NCI-H146 treated with DMSO at 0.1 percent for 48 hours (cell line): Measurements from ENCODE around the gene FAM9A.

ENCODE experiments used
- DNase-seq: peaks from one replicate; lab custom pipeline; 2025; ENCODE audit not compliant: unreplicated experiment; lab: John Stamatoyannopoulos, UW

FAM9A gene

DNA sequence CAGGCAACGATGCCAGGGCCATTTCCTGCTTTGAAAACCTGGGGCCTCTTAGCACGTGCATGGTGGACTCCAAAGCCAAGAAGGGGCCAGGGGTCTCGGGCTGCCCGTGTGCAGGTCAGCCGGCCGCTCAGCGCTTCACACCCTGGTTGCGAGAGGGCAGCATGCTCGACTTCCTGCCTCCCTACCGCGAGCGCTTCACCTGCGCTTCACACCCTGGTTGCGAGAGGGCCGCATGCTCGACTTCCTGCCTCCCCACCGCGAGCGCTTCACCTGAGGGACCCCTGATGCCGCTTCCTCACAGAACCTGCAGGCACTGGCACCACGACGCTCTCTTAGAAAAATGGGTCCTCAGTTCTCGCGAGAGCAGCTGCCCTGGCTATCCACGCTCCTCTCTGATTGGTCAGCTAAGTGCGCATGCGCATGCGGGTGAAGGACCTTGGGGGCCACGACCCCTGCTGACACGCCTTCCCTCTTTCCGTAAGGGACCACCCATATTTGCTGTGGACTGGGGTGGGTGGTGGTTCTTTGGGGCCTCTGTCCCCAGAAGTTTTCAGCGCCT lies at the start of gene FAM9A:
Gene FAM9A (minus strand): TSS at position 343 of the 559 bp plus-strand sequence. CDS start 1,212 bp downstream, outside the sequence.
- no peak for DNase-seq

DNA sequence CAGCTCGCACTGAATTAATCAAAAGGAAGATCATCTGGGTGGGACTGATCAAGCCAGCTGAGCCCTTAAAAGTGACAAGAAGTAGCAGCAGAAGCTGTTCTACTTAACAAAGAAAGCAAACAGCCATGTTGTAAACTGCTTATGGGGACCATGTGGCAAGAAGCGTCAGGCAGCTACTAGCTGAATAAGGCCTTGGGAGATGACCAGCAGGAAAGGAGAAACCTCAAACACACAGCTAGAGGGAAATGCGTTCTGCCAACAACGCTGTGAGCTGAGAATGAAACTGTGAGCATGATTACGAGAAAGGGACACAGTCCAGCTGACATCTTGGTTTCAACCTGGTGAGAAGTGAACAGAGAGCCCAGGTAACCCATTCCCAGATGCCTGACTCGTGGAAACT lies 49.3 kb upstream of the FAM9A start:
- DNase-seq, result no peak

DNA sequence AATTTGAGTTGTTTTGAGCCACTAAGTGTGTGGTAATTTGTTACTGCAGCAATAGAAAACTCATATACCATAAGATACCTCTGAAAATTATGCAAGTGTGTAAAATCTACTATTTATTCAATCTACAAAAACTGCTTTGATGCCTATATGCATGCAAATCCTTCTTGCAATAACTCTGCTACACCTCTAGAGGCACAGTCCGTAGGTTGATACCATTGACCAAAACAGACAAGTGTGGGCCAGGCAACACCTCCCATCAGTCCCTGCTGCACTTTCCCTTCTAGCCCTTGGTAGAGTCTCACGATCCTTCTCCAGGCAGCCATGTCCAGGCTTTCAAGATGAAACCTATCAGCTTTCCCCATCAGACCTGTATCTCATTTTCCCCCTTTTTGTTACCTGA lies 48.8 kb upstream of the FAM9A start:
- DNase-seq, result no peak

DNA sequence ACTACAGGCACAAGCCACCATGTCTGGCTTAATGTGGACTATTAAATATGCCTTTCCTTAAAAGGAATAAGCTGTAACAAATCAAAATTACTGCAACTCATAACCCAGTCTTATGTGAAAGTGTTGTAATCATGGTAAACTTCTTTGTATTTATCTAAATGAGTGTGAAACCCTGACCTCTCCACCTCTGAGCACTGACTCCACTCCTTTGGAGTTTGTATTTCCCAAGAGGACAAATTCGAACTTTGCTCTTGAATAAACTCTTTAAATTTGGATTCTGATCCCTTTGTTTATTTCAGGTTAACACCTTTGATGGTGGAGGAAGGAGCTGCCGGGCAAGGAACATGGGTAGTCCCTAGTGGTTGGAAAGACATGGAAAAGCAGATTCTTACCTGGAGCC lies 48.3 kb upstream of the FAM9A start:
- no peak for DNase-seq

DNA sequence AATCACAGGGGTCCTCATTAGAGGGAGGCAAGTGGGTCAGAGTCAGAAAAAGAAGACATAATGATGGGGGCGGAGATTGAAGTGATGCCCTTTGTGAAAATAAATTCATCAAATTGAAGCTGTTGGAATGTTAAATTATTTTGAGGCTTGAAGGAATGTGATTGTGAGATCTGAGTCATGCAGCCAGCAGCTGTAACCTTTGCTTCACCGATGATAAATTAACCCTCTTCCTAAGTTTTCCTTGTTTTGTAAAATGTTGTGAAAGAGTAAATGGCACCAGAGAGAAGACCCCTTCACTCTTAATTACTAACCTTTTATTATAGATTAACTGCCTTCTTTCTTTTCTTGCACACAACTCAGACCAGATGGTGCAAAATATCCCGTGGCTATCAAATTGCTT lies 47.7 kb upstream of the FAM9A start:
- no peak for DNase-seq

DNA sequence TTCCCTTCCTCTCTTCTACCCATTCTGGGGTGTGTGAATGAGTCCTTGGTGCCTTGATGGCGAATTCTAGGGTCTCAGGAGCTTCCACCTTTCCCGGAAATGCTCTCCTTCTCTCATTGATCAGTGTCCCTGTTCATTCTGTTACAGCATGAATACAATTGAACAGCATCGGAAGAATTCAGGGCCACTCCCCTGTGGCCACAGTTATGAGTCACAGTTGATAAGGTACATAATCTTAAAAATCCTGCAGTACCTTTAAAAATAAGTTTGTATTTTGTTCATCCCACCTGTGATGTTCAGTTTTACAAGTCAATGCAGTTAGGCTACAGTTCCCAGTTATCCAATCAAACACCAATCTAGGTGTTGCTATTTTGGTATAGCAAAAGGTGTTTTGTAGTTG lies 47.3 kb upstream of the FAM9A start:
- no peak for DNase-seq

DNA sequence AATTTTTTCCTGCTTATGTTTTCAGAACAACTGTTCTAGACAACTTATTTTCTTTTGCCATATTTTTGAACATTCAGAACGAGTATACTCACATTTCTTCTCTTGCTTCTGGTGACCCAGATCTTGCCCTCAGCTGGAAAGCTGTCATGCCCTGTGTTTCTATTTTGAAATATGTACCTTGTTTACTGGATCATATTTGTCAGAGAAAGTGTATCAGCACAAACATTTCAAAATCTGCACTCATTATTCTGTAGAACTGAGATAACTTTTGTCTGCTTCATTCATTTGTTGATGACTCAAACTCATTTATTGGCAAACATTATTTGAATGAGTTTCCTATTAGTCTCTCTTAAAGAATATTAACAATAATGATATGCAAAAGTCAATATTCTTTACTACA lies 46.2 kb upstream of the FAM9A start:
- no peak for DNase-seq

DNA sequence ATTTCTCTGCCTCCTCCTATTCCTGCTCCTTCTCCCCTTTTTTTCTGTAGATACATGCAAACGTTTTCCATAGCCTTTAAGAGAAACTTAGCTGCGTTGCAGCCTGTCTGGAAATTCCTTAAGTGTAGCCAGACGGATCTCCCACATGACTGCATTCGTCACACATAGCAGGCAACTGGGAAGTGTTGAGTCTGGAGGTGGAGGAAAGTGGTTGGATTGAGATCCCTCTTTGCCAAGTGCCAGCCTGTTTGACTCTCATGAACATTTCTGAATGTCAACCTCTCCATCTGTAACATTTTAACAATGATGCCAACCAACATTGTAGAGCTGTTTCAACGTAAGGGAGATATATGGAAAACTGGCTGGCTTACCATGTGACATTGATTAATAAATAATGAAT lies 45.1 kb upstream of the FAM9A start:
- DNase-seq, result no peak

DNA sequence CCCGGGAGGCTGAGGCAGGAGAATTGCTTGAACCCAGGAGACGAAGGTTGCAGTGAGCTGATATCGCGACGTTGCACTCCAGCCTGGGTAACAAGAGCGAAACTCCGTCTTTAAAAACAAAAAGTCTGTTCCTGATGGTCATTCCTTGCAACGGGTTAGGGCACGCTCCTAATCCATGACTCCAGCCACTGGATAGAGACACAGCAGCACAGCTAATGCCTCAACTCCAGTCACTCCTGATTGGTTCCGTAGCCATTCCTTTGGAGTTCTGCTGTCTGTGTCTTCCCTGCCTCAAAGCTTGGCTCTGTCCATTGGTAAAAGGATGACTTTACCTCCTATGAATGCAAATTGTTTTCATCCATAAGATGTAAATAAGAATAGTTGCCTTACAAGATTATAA lies 44.3 kb upstream of the FAM9A start:
- DNase-seq, result no peak

DNA sequence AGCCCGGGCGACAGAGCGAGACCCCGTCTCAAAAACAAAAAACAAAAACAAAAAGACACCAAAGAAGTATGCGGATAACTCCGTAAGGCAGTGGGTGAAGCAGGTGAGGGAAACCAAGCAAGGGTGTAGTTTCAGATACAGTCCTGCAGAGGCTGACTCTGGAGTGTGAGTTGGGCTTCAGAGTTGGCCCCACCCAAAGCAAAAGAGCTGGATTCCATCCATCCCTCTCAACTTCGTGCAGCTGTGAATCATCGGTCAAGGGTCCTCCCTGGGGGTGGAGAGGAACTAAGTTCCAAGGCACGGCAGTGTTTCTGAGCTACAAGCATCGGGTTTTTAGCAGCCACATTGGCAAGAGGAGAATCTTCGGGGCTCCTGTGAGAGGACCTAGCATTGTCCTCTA lies 43.9 kb upstream of the FAM9A start:
- DNase-seq, result no peak

DNA sequence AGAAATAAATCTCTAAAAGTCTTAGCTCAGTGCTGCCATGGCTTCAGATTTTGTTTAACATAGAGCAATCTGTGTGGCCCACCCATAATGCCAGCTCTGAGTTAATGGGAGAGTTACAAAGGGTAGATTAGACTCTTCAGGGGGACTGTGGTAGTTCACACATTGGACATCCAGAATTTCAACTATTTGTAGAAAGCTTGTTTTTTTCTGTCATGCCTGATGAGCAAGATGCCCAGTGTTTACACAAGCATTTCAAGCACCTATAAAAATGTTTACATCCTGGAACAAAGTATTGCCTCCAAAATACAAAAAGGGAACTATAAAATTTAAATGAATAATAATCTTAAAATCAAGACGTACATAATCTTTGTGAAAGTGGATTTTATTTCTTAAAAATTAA lies 43.0 kb upstream of the FAM9A start:
- no peak for DNase-seq

DNA sequence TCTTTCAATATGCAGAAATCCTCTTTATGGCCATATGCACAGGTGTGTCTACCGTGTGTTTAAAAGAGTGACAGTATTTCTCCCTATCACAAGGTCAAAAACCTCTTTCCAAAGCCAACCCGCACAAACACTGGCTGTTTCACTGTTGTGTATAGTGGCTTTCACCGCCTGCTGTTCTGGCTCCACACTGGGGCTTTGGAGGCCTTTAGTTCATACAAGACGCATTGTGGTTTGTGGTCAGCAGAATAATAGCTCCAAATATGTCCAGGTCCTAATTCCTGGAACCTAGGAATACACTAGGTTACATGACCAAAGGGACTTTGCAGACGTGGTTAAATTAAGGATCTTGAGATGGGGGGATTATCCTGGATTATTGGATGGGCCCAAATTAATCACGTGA lies 40.7 kb upstream of the FAM9A start:
- no peak for DNase-seq

DNA sequence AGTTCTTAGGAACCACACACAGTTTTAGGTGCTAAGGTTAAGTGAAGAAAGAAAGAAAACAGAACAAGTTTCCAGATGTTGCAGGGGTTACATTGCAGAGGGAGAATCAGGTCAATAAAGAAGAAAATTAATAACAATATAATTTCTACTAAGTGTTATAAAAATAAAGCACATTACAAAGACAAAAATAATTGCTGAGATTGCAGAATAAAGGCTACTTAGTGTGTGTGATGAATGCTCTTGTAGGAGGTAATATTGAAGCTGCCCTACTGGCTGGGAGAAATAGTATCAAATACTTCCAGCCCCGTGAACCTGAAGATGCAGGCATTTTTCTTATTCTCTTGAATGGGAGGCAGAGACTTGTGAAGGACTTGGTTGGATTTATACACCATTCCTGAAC lies 33.2 kb upstream of the FAM9A start:
- DNase-seq, result no peak

DNA sequence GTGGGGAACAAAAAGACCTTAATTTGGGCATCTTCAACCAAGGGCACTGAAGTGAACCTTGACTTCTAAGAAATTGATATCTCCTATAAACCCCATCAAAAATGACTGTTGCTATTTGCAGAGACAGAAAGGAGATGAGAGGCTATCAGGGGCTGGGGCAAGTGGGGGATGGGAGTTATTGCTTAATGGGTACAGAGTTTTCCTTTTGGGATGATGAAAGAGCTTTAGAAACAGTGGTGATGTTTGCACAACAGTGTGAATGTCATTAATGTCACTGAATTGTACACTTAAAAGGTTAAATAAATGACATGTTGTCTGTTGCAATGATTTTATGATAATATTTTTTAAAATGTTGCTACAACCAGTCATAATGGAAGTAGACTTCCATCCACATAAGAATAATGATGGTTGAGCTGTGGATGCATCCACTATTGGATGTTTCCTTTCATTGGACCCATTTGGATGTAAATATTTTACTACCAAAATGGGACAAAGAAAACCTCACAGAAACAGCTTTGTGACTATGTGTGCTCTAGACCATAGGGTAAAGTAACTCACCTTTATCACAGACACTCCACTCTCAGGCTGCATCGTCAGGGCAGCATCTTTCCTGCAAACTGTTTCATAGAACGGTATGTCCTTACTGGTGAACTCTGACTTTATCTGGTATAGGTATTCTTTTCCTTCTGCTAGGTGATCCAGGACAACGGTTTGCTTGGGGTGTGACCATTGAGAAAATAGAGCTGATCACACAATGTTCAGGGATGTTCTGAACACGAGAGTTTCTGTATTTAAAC lies 31.6 kb upstream of the FAM9A start:
- no peak for DNase-seq

DNA sequence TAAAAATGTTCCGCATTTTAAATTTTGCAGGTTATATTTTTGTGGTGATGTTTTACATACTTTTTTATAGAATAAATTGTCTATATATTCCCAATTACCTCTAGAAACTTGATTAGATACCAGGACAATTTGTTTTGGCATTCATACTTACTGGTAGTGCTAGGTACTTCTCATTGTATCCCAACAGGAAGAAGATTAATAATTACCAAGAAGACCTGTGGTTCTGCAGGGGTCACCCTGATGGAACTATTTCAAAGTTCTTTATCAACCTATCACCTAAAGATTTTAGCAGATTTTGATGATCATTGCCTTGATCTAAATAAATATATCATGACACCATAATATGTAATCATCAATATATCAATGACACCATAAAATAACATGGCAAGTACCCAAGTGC lies 22.5 kb upstream of the FAM9A start:
- DNase-seq, result no peak

DNA sequence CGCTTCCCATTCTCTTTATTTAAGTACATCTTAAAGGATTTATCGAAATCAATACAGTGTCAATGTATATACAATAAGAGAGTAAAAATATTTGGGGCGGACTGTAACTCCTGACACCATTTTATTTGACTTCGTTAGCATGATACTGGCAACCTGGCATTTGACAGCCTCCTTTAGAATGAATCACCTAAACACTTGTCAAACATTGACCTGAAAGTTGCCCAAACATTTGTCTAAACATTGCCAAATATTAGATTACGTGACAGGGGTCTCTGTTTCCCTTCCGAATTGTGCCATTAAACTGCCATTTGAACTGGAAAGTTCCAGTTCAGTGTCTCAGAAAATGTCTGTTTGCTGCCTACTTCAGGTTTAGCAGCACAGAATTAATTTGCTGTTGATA lies 20.8 kb upstream of the FAM9A start:
- no peak for DNase-seq

DNA sequence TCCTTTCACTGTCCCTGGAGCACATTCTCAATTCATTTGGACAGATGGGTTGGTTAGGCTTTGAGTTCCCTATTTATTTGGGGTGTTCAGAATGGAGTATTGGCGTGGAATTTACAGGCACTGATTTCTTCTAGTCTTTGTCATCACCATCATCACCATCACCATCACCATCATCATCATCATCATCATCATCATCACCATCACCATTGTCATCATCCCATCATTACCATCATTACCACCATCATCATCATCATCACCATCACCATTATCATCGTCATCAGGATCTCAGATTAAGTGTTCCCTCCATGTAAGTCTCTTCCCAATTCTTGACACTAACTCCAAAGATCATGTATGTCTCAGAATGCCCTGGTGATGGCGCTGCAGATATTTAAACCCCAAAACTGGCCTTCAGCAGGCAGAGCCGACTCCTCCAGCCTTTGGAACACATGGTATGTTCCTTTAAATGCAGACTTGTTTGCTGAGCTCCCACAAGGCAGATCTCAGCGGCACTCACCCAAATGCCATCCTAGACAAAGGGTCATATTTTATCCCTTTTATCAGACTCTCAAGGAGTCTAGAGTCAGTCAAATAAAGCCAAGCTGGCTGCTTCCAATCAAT lies 19.8 kb upstream of the FAM9A start:
- DNase-seq, result no peak

DNA sequence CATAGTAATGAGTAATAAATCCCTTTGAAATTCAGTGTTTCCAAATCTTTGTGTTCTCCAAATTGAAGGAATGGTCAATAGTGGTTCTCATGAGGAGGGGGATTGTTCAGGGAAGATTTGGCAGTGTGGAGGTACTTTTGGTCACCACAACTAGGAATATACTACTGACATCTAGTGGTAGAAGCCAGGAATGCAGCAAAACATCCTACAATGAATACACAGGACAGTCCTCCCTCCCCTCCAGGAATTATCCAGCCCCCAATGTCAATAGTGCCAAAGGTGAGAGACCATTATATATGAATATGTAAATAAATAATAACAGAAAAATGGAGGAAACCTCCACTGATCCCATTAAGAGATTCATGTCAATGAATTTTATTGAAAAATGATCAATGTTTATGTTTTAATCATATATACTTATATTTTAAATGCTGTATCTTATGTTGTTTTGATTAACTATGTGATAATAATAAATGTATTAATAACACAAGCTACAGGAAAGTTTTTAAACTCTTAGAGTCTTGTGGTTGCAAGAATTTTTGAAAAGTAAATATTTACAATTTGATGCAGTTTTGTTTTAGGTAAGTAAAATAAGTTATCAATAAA lies 14.4 kb upstream of the FAM9A start:
- DNase-seq, result peak; percentile 14

DNA sequence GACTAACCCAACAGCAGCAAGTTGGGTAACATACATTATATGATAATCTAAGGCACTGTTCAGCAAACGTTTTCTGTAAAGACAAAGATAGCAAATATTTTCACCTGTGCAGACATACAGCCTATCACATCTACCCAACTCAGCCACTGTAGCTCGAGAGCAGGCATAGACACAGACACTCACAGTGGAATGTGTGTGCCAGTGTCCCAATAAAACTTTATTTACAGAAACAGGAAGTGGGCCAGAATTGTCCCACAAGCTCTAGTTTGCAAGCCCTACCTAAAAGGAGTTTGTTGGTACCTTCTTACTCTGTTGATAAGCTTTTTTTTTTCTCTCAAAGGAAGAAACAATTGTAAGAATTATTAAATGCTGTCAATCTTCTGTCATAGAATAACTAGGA lies 11.9 kb upstream of the FAM9A start:
- no peak for DNase-seq

DNA sequence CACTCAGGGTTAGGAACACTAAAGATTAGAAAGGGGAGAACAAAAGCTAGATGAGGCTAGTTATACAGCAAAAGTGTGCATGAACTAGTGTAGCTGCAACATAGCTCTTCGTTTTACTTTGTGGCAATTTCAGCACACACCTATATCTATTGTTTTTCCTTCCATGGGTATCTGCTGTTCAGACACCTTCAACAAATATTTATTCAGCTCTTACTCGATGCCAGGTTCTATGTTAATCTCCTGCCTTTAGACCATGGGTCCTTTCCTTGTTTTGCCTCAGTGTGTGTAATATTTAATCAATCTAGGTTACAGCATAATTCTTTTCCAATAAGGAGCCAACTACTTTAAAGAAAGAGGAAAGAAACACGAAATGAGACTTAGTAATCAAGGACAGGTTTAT lies 10.4 kb upstream of the FAM9A start:
- DNase-seq, result no peak

DNA sequence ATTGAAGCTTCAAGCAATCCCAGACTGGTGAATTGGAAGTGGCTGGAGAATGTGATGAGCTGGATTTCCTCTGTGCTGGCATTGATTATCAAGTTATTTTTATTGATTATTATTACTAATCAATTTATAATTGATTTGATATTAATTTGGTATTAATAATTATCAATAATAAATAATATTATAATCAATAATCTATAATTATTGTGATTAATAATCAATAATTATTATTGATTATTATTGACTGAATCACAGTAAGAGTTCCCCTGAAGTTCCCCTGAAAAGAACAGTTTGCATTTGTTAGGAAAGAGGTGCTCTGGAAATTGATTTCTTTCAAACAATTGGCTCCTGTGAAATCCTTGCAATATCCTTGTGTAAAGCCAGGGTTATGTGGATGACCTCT lies 7.5 kb upstream of the FAM9A start:
- DNase-seq, result no peak

DNA sequence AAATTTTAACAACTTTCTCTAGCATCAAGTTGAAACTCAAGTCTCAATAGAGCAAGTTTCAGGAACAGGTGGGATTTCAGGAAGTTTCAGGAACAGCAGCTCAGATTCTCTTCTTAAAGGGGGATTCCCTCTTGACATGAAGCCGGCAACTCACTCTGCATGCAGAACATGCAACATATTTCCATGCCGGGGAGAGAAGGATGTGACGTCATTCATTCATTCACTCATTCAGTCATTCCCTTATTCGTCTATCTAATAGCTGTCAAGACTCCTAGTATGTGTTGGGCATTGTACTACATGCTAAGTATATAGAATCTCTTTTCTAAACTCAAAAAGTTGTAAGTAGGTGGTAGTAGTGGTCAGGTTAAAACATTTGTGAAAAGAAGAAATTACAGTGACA lies 4.8 kb upstream of the FAM9A start:
- no peak for DNase-seq
